GM20431 (cell line): ENCODE results near the gene ABCC1.
"Not testable (repeated sequence)": the region's sequence is repeated elsewhere in the genome, so short reads cannot be mapped to it uniquely, and the experiment has no call there.

Experiments used
- in situ Hi-C: fragments of 300-500 bp; cut with MseI, MboI; formaldehyde crosslinking; loops from one replicate; pipeline ENCODE4 v1.15.0; 2020; ENCODE audit warnings: low sequenced_read_pairs; ENCODE audit not compliant: unreplicated experiment

ABCC1 gene

GRCh38 chr16:16189842-16190241, 240.4 kb downstream of the ABCC1 start:
- in situ Hi-C loops = no loop called here

DNA sequence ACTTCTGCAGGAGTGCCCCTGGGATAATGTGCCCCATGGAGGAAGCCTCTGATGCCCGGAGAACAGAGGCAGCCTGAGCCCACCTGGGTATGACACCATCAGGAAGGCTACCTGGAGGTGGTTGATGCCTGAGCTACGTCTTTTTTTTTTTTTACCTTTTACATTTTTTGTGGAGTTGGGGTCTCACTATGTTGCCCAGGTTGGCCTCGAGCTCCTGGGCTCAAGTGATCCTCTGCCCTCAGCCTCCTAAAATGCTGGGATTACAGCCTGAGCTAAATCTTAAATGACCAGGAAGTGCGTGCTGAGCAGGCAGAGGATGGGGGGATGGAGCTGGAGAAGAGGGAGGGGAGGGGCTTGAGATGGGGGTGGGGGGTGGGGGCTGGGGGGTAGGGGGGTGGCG, 241.1 kb downstream of the ABCC1 start:
- in situ Hi-C loops = no loop called here

- in situ Hi-C loops = not testable (repeated sequence)
These were observed 241.6 kb downstream of the ABCC1 start for GRCh38 chr16:16190966-16191365.

DNA sequence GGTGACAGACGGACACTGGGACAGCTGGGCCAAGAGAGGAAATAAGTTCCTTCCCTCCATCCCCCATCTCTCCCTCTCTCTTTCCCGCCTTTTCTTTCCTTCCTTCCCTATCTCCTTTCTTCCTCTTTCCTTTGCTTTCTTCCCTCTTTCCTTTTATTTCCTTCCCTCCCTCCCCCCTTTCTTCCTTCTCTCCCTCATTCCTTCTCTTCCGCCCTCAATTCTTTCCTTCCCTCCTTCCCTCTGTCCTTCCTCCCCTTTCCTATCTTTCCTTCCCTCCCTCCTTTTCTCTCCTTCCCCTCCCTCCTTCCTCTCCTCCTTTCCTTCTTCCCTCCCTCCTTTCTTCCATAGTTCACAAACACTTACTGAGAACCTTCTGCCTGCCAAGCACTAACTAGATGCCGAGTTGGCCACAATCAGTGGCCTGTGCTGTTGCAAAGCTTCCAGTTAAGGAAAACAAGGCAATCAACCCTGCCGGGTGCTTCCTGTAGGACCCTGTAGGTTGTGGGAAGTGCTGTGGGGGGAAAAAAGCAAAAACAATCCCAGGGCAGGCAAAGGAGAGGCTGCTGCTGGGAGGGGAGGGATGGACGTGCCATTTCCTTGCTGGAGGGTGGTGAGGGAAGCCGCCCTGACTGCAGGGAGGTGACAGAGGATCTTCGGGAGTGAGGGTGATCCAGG, 242.2 kb downstream of the ABCC1 start:
- in situ Hi-C loops = no loop called here
